Stimulated activated CD4-positive, alpha-beta T cell treated with anti-CD3 and anti-CD28 coated beads, Interleukin-4, amount 100 ng/mL, for 4 hours (primary cell): Measurements from ENCODE around the gene CHST5.
"Not testable (repeated sequence)": the region's sequence is repeated elsewhere in the genome, so short reads cannot be mapped to it uniquely, and the experiment has no call there.

Experiments
- DNase-seq, 2 experiments: peaks; one replicate each; pipeline ENCODE4 v3.0.0-alpha.2; 2020

Gene CHST5

DNA sequence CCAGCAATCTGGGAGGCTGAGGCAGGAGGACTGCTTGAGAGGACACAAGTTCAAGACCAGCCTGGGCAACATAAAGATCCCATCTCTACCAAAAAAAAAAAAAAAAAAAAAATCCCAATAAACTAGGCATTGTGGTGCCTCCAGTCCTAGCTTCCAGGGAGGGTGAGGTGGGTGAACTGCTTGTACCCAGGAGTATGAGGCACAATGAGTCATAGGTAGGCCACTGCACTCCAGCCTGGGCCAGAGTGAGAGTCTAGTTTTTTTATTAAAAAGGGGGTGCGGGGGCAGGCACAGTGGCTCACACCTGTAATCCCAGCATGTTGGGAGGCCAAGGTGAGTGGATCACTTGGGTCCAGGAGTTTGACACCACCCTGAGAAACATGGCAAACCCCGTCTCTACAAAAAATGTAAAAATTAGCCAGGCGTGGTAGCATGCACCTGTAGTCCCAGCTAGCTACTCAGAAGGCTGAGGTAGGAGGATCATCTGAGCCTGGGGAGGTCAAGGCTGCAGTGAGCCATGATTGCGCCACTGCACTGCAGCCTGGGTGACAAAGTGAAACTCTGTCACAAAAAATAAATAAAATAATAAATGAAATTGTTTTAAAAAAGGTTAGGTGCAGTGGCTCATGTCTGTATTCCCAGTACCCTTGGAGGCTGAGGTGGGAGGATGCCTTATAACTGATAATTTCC is 32.8 kb downstream of the CHST5 start:
- DNase-seq = no peak

DNA sequence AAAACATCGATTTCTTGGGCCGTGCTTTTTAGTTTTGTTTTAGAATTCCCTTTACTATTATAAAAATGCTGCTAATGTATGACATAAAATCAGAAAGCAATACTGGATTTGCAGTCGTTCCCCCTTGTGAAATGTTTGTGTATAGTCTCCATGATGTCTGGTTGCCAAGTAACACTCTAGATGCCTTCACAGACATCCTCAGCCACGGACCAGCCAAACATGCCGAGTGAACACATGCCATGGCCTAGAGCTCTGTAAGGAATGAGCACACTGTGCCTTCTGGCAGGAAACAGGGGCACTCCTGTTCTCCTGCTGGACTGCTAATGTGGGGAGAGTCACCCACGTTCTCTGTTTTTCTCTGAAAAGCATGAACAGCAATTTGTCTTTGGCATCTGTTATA is 34.1 kb downstream of the CHST5 start:
- not testable (repeated sequence) for DNase-seq

DNA sequence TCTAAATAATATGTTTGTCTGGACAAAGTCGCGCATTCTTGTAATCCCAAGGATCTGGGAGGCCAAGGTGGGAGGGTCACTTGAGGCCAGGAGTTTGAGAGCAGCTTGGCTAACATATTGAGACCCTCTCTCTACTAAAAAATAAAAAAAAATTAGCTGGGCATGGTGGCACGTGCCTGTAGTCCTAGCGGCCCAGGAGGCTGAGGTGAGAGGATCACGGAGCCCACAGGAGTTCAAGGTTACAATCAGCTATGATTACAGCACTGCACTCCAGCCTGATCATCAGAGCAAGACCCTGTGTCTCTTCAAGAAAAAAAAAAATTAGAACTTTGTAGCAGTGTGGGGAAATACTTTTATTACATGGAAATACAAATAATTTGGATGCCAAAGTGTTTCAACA is 34.5 kb downstream of the CHST5 start:
- DNase-seq = no peak

DNA sequence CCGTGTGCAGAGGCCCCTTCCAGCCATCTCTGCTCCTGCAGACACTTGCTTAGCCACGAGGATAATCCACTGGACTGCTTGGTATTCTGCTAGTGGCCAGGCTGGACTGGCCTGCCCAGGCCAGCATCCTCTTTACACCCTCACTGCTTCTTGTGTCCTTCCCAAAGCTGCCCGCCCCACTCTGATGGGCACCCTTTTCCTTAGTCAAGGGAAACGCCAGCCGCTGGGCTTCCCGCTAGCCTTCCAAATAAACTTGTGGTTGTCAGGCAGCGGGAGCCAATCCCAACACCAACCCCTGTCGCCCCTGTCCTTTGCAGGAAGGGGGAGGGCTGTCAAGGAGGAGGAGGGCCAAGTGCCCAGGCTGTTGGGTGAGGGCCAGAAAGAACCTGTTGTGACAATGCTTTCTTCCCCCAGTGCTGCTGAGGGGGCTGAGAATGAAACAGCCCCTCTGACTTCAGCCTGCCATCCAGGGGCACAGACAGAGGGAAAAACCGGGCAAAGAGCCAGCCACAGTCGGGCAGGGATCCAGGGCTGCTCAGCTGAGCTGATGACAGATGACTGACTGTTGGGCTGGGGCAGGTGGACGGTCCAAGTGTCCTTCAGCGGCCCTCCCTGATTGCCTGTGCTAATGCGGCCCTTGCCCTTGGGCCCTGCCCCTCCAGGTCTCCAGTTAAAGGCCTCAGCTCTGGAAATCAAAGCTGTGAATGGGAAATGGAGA is 37.1 kb downstream of the CHST5 start:
- DNase-seq = not testable (repeated sequence)

DNA sequence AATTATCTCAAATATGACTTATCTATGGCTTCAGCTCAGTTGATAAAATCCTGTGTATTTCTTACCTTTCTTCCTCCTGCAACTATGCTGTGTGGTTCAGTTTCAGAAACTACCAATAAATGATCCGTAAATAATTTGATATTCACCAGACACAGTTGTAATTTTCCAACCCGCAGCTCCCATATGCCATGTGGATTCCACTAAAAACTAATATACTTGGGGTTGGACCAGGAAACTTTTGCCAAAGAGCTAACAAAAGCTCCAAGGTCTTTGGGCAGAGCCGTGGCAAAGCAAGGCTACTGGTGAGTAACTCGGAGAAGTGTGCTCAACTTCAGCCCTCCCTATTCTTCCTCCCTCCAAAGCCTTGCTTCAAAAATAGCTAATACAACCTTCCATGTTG is 38.4 kb downstream of the CHST5 start:
- no peak for DNase-seq

DNA sequence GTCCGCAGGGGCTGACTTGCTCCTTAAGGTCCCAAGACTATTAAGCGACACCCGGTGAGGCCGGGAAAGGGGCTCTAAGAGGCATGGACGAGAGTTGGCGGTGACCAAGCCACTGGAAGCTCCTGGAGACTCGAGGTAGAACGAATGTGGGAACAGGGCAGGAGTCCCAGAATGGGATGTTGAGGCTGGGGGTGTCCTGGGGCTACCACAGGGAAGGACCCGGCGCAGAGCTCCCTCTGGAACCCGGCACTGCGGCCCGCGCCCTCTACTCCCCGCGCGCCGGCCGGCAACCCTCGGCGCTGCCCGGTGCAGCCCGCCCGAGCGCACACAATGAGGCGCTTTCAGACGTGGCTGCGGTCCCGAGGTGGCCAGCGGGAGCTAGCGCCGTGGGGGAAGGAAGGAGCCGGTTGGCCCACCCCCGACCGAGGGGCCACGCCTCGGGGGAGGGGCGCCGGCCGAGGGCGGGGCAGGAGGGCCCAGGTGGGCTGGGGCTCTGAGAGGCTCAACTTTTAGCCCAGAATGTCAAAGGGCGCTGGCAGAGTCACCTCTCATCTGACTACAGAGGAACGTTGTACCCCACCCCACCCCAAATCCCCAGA is 40.7 kb downstream of the CHST5 start, which contains the start of gene CHST6:
CHST6 (minus strand) TSS at position 366 of the 599 bp plus-strand sequence. CDS start 15,613 bp downstream, outside the sequence.
- peak in 1 of 2 experiments; percentile 31 for DNase-seq

DNA sequence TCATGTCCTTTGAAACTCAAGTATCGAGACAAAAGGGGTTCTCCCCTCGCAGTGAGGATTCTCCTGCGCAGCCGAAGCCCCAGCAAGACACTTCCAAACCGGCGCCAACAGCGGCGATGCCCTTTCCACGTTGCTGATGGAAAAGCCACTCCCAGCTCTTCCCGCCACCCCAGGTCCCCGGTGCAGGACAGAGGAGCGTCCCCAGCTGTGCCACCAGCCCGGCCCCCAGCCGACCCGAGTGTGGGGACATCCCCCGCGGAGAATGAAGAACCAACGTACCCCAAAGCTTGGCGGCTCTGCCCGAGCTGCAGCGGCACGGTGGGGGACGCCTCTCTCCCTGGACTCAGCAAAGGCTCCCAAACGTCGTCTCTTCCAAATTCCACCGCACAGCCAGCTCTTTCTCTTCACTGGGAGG is 41.2 kb downstream of the CHST5 start:
- DNase-seq = no peak

DNA sequence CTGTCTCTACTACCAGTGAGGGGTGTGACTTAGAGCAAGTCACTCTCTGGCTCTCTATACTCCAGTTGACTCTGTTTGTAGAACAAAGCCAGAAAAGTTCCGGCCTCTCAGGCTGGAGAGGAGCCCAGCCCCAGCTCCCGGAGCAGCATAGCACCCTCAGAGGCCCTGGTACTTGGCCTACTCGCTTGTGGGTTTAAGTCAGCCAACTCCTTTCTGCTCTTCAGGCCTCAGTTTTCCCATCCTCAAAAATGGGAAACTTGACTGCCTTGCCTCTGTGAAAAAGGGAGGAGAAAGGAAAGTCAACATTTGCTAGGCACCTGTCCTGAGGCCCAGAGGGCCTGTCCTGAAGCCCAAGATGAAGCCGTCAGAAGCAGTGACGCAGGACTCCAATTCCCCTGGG is 41.7 kb downstream of the CHST5 start:
- no peak for DNase-seq

DNA sequence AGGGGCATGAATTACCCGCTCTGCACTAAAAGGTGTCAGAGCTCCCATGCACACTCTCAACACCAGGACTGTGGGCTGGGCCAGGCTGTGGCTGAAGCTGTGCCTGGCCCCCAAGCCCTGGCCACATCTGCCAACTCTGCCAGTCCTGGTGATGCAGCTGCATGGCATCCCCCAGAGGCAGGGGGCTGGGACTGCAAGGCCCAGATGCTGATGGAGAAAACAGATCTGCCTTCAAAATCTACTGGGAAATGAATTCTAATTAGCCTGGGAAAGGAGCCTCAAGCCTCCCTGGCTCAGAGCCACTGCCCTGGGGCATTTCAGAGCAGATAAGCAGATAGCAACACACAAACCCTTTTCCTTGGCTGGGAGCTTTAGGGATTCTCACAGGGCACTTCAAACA is 44.0 kb downstream of the CHST5 start:
- no peak for DNase-seq

DNA sequence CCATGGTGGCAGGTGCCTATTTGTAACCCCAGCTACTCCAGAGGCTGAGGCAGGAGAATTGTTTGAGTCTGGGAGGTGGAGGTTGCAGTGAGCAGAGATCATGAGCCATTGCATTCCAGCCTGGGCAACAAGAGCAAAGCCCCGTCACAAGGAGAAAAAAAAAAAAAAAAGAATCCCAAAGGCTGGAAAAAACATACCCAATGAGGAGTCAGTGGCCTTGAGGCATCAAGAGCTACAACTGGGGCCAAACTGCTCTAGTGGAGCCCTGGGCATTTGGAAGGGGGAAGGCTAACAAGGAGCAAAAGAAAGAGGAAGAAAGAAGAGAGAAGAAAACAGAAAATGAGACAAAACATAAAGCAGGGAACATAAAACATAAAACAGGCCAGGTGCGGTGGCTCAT is 47.6 kb downstream of the CHST5 start:
- no peak for DNase-seq

DNA sequence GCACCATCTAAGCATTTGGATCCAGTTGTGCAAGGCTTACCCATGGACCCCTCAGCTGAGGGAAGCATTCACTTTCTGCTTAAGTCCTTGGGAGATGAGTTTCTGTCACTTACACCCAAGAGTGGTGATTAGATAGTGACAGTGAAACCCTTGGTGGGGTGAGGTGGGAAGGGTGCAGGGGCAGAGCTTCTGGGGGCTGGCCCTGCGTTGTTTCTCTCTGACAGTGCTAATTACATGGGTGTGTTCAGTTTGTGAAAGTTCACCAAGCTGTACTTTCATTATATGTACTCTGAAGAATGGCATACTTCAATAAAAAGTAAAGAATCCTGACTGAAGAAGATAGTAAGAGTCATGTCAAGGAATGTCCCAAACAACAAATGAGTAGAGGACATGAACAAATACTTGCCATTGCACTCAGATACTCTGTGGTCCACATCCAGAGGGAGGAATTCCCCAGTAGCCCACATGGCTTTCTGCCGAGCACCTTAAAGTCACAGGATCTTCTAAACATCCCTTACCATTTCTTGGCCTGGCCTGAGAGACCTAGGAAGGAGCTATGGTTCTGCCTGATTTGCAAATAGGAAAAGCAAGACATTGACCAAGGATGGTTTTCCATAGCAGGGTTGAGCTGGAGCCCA is 49.1 kb downstream of the CHST5 start:
- no peak for DNase-seq

DNA sequence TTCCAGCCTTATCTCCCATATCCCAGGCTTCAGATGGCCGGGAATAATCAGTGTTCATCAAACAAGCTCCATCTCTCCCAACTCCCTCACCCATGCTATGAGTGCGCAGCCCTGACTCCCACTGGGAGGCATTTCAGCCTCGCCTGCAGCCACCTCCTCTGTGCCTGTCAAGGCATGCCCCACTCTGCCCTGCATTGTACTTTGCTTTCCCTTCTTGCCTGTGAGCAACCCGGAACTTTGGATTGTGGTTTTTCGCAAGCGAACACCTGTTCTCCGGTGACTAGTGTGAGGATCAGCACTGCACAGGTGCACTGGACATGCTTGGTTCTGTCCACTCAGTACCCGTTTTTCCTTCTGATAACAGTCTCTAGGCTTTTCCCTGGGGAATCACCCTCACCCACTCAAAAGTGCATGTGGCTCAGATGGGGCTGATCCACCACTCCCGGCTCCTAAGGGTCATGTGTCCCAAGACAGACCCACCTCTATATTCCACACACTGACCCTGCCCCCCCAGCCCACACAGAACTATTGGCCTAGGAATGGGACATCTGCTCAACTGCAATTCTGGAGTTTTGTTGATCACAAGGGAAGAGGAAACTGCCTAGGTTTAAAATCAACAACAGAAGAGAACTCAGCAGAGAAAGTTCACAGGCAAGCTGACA is 49.8 kb downstream of the CHST5 start:
- DNase-seq = no peak

DNA sequence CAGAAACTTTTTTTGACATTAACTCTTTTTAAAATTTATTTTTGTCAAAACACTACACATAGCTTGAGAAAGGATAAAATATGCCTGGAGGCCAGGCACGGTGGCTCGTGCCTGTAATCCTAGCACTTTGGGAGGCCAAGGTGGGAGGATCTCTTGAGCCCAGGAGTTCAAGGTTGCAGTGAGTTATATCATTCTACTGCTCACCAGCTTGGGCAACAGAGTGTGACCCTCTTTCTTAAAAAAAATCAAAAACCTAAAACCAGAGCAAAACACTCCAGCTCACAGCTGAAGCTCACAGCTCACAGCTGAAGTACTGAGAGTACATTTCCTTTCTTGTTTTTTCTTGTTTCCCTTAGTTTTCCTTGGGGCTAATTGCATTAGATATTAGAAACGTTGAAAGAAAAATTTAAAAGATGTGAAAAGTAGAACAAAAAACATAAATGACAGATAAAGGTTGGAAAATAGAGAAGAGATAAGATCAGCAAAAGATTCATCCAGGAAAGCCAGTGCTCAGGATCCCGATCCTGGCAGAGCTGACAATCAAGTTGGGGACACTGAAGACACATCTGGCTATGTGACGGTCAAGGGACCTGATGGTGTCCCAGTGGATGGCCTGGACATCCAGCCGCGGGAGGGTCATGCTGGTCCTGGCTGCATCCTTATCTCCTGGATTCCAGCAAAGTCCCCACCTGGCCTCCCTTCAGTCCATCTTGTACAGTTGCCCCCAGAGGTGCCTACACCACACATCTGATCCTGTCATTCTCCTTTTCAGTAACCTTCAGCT is 50.5 kb downstream of the CHST5 start:
- DNase-seq = no peak

DNA sequence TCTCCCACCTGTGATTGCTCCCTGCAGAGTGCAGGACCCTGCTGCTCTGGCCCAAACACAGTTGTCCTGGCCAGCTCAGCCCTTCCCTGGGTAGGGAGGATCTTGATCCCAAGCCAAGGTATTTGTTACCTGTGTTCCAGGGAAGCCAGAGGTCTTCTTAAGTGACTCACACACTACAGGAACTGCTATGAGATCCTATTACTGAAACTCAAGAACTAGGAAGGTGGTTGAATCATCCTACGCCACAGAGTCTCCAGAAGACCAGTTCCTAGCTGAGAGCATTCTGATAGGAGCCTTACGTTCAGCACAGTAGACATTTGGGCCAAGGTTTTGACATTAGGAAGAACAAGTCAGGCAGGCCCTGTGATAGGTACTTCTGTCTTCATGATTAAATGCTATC is 52.7 kb downstream of the CHST5 start:
- DNase-seq = no peak

DNA sequence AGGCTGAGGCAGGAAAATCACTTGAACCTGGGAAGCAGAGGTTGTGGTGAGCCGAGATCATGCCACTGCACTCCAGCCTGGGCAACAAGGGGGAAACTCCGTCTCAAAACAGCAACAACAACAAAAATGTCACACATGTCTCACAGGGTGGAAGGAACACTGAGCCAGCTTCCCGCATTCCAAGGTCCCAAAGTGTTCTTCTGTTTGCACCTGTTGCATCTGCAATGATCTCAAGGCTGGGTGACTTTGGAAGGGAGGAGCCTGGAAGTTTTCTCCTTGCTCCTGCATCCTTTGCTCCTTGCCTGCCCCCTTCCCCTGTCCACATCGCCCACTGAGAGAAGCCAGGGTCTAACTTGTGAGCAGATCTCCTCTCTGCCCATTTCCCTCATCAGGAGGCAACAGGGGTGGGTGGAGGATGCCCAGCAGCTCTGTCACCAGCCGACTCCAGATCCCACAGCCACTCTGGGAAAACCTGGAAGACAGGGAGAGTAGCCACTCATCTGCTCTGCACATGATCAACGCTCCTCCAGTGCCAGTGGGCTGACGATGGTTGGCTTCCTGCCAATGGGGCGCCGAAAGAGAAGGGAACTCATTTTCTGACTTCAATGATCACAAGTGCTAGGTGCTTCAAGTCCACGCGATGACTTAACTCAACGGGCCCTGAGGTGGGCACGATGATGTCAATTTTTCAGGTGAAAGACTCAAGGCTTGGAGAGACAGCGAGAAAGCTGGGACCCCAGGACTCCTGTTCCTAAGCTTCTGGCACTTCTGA is 53.3 kb downstream of the CHST5 start:
- no peak for DNase-seq

DNA sequence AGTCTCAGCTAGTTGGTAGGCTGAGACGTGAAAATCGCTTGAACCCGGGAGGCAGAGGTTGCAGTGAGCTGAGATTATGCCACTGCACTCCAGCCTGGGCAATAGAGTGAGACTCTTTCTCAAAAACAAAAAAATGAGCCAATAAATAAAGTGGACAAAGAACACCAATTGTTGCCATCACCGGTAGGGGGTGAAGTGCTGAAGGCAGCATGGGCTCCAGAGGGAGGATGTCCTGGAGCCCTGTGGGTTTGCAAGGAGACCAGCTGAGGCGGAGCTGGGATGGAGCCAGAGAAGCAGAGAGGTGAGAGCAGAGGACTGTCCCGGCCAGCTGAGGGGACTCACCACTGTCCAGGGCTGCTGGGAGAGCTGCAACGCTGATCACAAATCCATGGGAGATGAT is 54.4 kb downstream of the CHST5 start:
- no peak for DNase-seq

DNA sequence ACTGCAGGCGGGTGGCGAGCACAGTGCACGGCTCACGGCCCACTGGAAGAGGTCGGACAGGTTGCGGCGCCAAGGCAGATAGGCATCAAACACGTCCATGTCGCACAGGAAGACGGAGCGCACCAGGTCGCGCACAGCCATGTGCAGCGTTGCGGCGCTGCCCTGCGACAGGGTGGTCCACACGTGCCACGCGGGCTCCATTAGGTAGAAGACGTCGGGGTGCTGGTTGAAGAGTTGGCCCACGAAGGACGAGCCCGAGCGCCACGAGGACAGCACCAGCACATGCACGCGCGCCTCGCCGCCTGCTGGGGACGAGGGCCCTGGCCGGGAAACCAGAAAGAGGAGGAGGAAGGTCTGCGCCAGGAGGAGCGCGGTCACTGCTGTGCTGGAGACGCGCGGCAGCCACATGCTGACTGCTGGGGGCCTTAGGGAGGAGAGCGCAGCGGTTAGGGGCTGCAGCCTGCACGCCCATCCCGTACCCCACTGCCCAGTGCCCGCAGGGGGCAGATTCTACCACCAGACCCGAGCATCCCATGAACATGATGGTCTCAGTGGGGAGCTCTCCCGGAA is 56.4 kb downstream of the CHST5 start:
- DNase-seq = no peak
